SKM-1 (cell line): ENCODE data around the gene POU3F3.

Experiments used
- DNase-seq: peaks from one replicate; lab custom pipeline; 2025; ENCODE audit not compliant: unreplicated experiment; lab: John Stamatoyannopoulos, UW

POU3F3 gene

DNA sequence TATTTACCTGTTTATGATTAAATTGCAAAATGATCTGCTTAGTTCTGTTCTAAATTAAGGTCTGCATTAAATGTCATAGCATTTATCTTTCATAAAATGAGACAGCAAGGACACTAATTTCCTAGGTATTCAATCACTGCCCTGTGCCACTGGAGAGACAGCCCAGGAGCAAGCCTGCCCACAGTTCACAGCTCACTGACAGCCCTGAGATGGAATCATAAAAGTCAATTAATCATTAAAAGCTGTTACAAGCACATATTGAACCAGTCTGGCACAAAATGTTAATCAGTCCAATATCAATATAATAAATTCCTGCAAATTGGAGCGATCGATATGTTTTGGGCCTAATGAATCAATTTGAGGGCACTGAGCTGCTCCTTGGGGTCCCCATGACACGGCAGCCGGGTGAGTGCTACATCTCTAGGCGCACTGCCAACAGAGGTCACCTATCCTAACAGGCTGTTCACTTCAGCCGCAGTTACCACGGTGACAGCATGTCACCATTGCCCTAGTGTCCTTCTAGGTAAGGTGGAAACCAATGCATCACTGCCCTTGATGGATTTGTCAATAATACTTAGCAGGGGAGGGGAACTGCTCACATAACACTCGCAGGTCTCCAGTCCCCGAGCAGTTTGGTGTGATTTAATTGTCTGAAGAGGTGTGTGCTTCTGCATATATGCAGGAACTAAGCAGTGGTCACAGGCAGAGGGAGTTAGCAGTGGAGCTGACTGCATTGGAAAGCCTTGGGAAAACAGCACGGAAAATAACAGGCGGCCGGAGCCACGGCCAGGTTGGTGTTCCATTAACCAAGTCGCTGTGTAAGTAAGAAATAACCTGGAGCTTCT, 47.3 kb downstream of the POU3F3 start:
- DNase-seq = no peak

DNA sequence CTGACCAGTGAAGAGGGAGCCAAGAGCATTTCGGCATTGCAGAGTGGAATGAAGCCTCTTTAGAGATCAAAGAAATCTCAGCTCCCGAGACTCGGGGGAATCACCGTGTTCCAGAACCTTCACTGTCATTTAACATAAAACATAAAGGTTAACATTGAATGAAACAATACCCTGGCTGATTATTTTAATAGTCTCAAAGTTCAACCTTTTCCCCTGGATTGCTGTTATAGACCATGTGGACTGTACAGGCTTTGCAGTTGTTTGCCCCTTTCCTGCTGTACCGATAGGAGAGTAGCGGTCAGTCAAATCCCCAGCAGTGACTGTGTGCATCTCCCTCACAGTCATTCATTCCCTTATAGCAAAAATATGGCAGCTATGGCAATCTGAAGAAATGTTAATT, 48.4 kb downstream of the POU3F3 start:
- DNase-seq = no peak
